HEK293 (cell line): ENCODE results near the gene GPBAR1.

Experiments used
- CTCF ChIA-PET: fragments of 350-600 bp; formaldehyde crosslinking; extraction: SDS; loops from one replicate; lab custom pipeline; 2021; ENCODE audit warnings: antibody characterized with exemption; lab: Yijun Ruan, JAX
- POLR2A ChIA-PET: fragments of 300-600 bp; formaldehyde crosslinking; extraction: SDS; loops from one replicate; lab custom pipeline; 2020; ENCODE audit warnings: antibody characterized with exemption, inconsistent platforms; lab: Yijun Ruan, JAX
- H3K27ac ChIP-seq: fragments of 200-500 bp; sonication (Bioruptor generic); 2 replicates; pipeline ENCODE4 v1.5.1; 2014; ENCODE audit warnings: low read depth, low read length, control low read depth, inconsistent platforms; ENCODE audit errors: extremely low read depth
- H3K36me3 ChIP-seq, 2 experiments: fragments of 200-500 bp in 1 of 2; sonication (Bioruptor generic) in 1 of 2; 1 replicate in 1 of 2; 2 replicates in 1 of 2; pipeline ENCODE4 v1.5.1; 2014 to 2017; ENCODE audit warnings: inconsistent platforms in 2 of 2, low read length in 2 of 2; ENCODE audit not compliant: control insufficient read depth in 2 of 2, insufficient read depth in 1 of 2
- H3K4me1 ChIP-seq: fragments of 200-500 bp; sonication (Bioruptor generic); 2 replicates; pipeline ENCODE4 v1.5.1; 2014; ENCODE audit warnings: mild to moderate bottlenecking, low read length, inconsistent platforms; ENCODE audit not compliant: control insufficient read depth, insufficient read depth
- H3K4me3 ChIP-seq: 2 replicates; pipeline ENCODE4 v1.5.1; 2011; ENCODE audit warnings: low read depth, mild to moderate bottlenecking, control low read depth, low read length, moderate library complexity
- H3K9me3 ChIP-seq: fragments of 200-500 bp; sonication (Bioruptor generic); 2 replicates; pipeline ENCODE4 v1.5.1; 2014; ENCODE audit warnings: low read depth, low read length, inconsistent platforms; ENCODE audit not compliant: control insufficient read depth, insufficient read depth
- GFI1B ChIP-seq: fragments of 450-650 bp; formaldehyde crosslinking; IDR thresholded peaks from 2 replicates; pipeline ENCODE4 v1.5.1; 2016; ENCODE audit warnings: missing biosample characterization, missing genetic modification characterization
- INSM2 ChIP-seq: fragments of 450-650 bp; formaldehyde crosslinking; IDR thresholded peaks from 2 replicates; pipeline ENCODE4 v1.5.1; 2016; ENCODE audit warnings: missing biosample characterization, missing genetic modification characterization
- PRDM1 ChIP-seq: fragments of 450-650 bp; formaldehyde crosslinking; IDR thresholded peaks from 2 replicates; pipeline ENCODE4; 2016; ENCODE audit warnings: missing biosample characterization, missing genetic modification characterization
- WT1 ChIP-seq: fragments of 450-650 bp; formaldehyde crosslinking; IDR thresholded peaks from 2 replicates; pipeline ENCODE4 v1.5.1; 2016; ENCODE audit warnings: missing biosample characterization, missing genetic modification characterization
- ZBTB17 ChIP-seq: fragments of 450-650 bp; formaldehyde crosslinking; IDR thresholded peaks from 2 replicates; pipeline ENCODE4 v1.5.1; 2016; ENCODE audit warnings: missing biosample characterization, missing genetic modification characterization
- ZFP3 ChIP-seq: fragments of 450-650 bp; formaldehyde crosslinking; IDR thresholded peaks from 2 replicates; pipeline ENCODE4 v1.5.1; 2016; ENCODE audit warnings: low read depth, missing biosample characterization, missing genetic modification characterization
- ZFP69B ChIP-seq: fragments of 450-650 bp; formaldehyde crosslinking; IDR thresholded peaks from 2 replicates; pipeline ENCODE4 v1.5.1; 2016; ENCODE audit warnings: missing biosample characterization, missing genetic modification characterization
- ZNF121 ChIP-seq: fragments of 450-650 bp; formaldehyde crosslinking; IDR thresholded peaks from 2 replicates; pipeline ENCODE4 v1.5.1; 2016; ENCODE audit warnings: missing biosample characterization, missing genetic modification characterization
- ZNF155 ChIP-seq: fragments of 450-650 bp; formaldehyde crosslinking; IDR thresholded peaks from 2 replicates; pipeline ENCODE4 v1.5.1; 2016; ENCODE audit warnings: missing biosample characterization, missing genetic modification characterization
- ZNF16 ChIP-seq: fragments of 450-650 bp; formaldehyde crosslinking; IDR thresholded peaks from 2 replicates; pipeline ENCODE4 v1.5.1; 2016; ENCODE audit warnings: low read depth, missing biosample characterization, missing genetic modification characterization
- ZNF169 ChIP-seq: fragments of 450-650 bp; formaldehyde crosslinking; IDR thresholded peaks from 2 replicates; pipeline ENCODE4 v1.5.1; 2016; ENCODE audit warnings: missing biosample characterization, missing genetic modification characterization
- ZNF184 ChIP-seq: fragments of 450-650 bp; IDR thresholded peaks from 2 replicates; pipeline ENCODE4 v1.5.1; 2018; ENCODE audit warnings: missing biosample characterization, mild to moderate bottlenecking, missing genetic modification characterization
- ZNF449 ChIP-seq: fragments of 450-650 bp; formaldehyde crosslinking; IDR thresholded peaks from 2 replicates; pipeline ENCODE4 v1.5.1; 2017; ENCODE audit warnings: missing biosample characterization, mild to moderate bottlenecking, missing genetic modification characterization, moderate library complexity
- ZNF629 ChIP-seq: fragments of 450-650 bp; formaldehyde crosslinking; IDR thresholded peaks from 2 replicates; pipeline ENCODE4 v1.5.1; 2017; ENCODE audit warnings: missing biosample characterization, missing genetic modification characterization
- ZNF791 ChIP-seq: fragments of 450-650 bp; formaldehyde crosslinking; IDR thresholded peaks from 2 replicates; pipeline ENCODE4 v1.5.1; 2016; ENCODE audit warnings: missing biosample characterization, missing genetic modification characterization
- TF ChIP-seq, protein P1 (sequence below): fragments of 450-650 bp; IDR thresholded peaks from 2 replicates; pipeline ENCODE4 v1.5.1; 2018; ENCODE audit warnings: missing biosample characterization, missing genetic modification characterization
- TF ChIP-seq, protein P2 (sequence below): fragments of 450-650 bp; formaldehyde crosslinking; IDR thresholded peaks from 2 replicates; pipeline ENCODE4 v1.5.1; 2017; ENCODE audit warnings: missing biosample characterization, missing genetic modification characterization
- TF ChIP-seq, protein P3 (sequence below): fragments of 450-650 bp; formaldehyde crosslinking; IDR thresholded peaks from 2 replicates; pipeline ENCODE4 v1.5.1; 2016; ENCODE audit warnings: missing biosample characterization, missing genetic modification characterization

GPBAR1 gene

GRCh38 chr2:218218268-218219185 is 42.3 kb upstream of the GPBAR1 start:
- CTCF ChIA-PET: interaction anchor here (0.5 to 1.4 kb wide), 3 partner anchors 12 to 1668 kb away, joined by 3 to 9 read pairs (median 4); no protein-coding TSS in a partner anchor
- Histone ChIP-seq H3K36me3 (peaks cover 0 to 25% of the 10 kb centered on the region in 2 experiments; a peak in 2 of 3 replicates), H3K27ac (no peak overlapping the region), H3K4me3 (peak overlapping the region; percentile 95), H3K9me3 (no peaks in the 10 kb centered on the region), H3K4me1 (peaks cover 32% of the 10 kb centered on the region)
- POLR2A ChIA-PET: interaction anchor here (1.6 kb wide), 1 partner anchor 52 kb away, joined by 4 read pairs; the partner anchor contains the start of genes AAMP and PNKD
- TF ChIP-seq ZNF16 (tag by site-specific recombination) (no peak), ZNF791 (no peak), ZNF449 (no peak), ZNF121 (tag by site-specific recombination) (no peak), INSM2 (tag by site-specific recombination) (no peak), ZNF169 (tag by site-specific recombination) (no peak)
- TF ChIP-seq, protein P1, sequence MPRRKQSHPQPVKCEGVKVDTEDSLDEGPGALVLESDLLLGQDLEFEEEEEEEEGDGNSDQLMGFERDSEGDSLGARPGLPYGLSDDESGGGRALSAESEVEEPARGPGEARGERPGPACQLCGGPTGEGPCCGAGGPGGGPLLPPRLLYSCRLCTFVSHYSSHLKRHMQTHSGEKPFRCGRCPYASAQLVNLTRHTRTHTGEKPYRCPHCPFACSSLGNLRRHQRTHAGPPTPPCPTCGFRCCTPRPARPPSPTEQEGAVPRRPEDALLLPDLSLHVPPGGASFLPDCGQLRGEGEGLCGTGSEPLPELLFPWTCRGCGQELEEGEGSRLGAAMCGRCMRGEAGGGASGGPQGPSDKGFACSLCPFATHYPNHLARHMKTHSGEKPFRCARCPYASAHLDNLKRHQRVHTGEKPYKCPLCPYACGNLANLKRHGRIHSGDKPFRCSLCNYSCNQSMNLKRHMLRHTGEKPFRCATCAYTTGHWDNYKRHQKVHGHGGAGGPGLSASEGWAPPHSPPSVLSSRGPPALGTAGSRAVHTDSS (tag by site-specific recombination): no peak

DNA sequence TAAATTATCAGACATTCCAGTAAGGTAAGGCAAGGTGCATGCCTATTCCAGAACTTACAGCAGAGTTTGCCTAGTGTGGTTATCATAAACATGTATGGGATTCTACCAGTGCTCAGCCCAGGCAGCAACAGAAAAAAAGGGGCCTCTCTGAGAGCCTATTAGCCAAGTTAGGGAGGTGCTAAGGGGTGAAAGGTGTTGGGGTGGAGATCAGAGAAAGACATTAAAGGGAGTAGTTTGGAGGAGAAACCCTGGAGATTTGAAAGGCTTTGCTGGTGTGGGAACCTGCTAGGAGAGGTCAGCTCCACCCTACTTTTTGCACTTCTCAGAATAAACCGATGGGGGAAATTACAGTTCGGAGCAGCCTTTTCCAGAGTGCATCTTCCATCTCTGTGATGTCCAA is 40.9 kb upstream of the GPBAR1 start:
- no peak overlapping the region for H3K4me3 ChIP-seq
- POLR2A ChIA-PET: no interaction called here
- no peak overlapping the region; the same call in 1 of the 2 replicates for H3K27ac ChIP-seq
- H3K36me3 ChIP-seq: peaks cover 0 to 37% of the 10 kb centered on the region in 2 experiments; a peak in 2 of 3 replicates
- H3K4me1 ChIP-seq: peaks cover 32% of the 10 kb centered on the region
- TF ChIP-seq ZBTB17 (tag by site-specific recombination) (peak; percentile 23; the same call in 1 of the 2 replicates), ZFP69B (tag by site-specific recombination) (no peak), WT1 (tag by site-specific recombination) (peak; percentile 60)
- CTCF ChIA-PET: interaction anchor here (0.6 to 1.4 kb wide), 2 partner anchors 10 to 17 kb away, joined by 6 to 9 read pairs; no protein-coding TSS in a partner anchor
- no peaks in the 10 kb centered on the region for H3K9me3 ChIP-seq

GRCh38 chr2:218221000-218221399 is 39.8 kb upstream of the GPBAR1 start:
- H3K4me1 ChIP-seq: peaks cover 32% of the 10 kb centered on the region
- H3K36me3 ChIP-seq: peaks cover 0 to 48% of the 10 kb centered on the region in 2 experiments; a peak in 2 of 3 replicates
- no peaks in the 10 kb centered on the region for H3K9me3 ChIP-seq
- CTCF ChIA-PET: interaction anchor here (0.7 kb wide), 1 partner anchor 36 kb away, joined by 3 read pairs; no protein-coding TSS in a partner anchor
- POLR2A ChIA-PET: interaction anchor here (0.6 kb wide), 1 partner anchor 58 kb away, joined by 3 read pairs; no protein-coding TSS in a partner anchor
- no peak overlapping the region for H3K4me3 ChIP-seq
- H3K27ac ChIP-seq: no peak overlapping the region
- no peak for TF ChIP-seq ZNF155 (tag by site-specific recombination)
- no peak for TF ChIP-seq ZNF629
- TF ChIP-seq, protein P2, sequence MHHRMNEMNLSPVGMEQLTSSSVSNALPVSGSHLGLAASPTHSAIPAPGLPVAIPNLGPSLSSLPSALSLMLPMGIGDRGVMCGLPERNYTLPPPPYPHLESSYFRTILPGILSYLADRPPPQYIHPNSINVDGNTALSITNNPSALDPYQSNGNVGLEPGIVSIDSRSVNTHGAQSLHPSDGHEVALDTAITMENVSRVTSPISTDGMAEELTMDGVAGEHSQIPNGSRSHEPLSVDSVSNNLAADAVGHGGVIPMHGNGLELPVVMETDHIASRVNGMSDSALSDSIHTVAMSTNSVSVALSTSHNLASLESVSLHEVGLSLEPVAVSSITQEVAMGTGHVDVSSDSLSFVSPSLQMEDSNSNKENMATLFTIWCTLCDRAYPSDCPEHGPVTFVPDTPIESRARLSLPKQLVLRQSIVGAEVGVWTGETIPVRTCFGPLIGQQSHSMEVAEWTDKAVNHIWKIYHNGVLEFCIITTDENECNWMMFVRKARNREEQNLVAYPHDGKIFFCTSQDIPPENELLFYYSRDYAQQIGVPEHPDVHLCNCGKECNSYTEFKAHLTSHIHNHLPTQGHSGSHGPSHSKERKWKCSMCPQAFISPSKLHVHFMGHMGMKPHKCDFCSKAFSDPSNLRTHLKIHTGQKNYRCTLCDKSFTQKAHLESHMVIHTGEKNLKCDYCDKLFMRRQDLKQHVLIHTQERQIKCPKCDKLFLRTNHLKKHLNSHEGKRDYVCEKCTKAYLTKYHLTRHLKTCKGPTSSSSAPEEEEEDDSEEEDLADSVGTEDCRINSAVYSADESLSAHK (tag by site-specific recombination): no peak
- TF ChIP-seq, protein P3, sequence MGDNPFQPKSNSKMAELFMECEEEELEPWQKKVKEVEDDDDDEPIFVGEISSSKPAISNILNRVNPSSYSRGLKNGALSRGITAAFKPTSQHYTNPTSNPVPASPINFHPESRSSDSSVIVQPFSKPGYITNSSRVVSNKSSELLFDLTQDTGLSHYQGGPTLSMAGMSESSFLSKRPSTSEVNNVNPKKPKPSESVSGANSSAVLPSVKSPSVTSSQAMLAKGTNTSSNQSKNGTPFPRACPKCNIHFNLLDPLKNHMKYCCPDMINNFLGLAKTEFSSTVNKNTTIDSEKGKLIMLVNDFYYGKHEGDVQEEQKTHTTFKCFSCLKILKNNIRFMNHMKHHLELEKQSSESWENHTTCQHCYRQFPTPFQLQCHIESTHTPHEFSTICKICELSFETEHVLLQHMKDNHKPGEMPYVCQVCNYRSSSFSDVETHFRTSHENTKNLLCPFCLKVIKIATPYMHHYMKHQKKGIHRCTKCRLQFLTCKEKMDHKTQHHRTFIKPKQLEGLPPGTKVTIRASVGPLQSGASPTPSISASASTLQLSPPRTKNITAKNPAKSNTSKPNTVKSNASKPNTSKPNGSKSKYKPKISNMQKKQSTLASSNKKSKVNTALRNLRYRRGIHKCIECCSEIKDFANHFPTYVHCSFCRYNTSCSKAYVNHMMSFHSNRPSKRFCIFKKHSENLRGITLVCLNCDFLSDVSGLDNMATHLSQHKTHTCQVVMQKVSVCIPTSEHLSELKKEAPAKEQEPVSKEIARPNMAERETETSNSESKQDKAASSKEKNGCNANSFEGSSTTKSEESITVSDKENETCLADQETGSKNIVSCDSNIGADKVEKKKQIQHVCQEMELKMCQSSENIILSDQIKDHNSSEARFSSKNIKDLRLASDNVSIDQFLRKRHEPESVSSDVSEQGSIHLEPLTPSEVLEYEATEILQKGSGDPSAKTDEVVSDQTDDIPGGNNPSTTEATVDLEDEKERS (tag by site-specific recombination): no peak
- no peak for TF ChIP-seq ZNF184 (tag by site-specific recombination)
- no peak for TF ChIP-seq ZFP3 (tag by site-specific recombination)
- TF ChIP-seq PRDM1: no peak
- TF ChIP-seq GFI1B (tag by site-specific recombination): no peak
